Neutrophil (primary cell): ENCODE data around the gene EPHA10.

ENCODE experiments used
- H3K27ac ChIP-seq: fragments of 200-600 bp; sonication (generic); 2 replicates; pipeline ENCODE4 v1.5.1; 2016; ENCODE audit warnings: mild to moderate bottlenecking, moderate library complexity
- H3K27me3 ChIP-seq: fragments of 200-600 bp; sonication (generic); 2 replicates; pipeline ENCODE4 v1.6.0; 2016; ENCODE audit warnings: mild to moderate bottlenecking
- H3K36me3 ChIP-seq: fragments of 200-600 bp; sonication (generic); 2 replicates; pipeline ENCODE4 v1.5.1; 2017
- H3K4me1 ChIP-seq, 2 experiments: fragments of 200-600 bp in 1 of 2; sonication (generic) in 1 of 2; 1 replicate in 1 of 2; 2 replicates in 1 of 2; pipeline versions ENCODE4 v1.5.1 to v1.6.1; 2013 to 2016; ENCODE audit warnings: low read depth in 1 of 2, low read length in 1 of 2, mild to moderate bottlenecking in 1 of 2, moderate library complexity in 1 of 2; ENCODE audit not compliant: control insufficient read depth in 1 of 2, insufficient read depth in 1 of 2
- H3K4me3 ChIP-seq, 2 experiments: fragments of 200-600 bp in 1 of 2; sonication (generic) in 1 of 2; 1 replicate in 1 of 2; 2 replicates in 1 of 2; pipeline ENCODE4 v1.5.1; 2013 to 2016; ENCODE audit warnings: low read depth in 1 of 2, low read length in 1 of 2, mild to moderate bottlenecking in 1 of 2, moderate library complexity in 1 of 2
- H3K9me3 ChIP-seq: fragments of 200-600 bp; sonication (generic); 2 replicates; pipeline ENCODE4 v1.5.1; 2016
- CTCF ChIP-seq: fragments of 200-600 bp; sonication (generic); IDR thresholded peaks from 2 replicates; pipeline ENCODE4 v1.5.1; 2016; ENCODE audit warnings: antibody characterized with exemption

EPHA10 gene

GRCh38 chr1:37708471-37708870 is 56.4 kb downstream of the EPHA10 start:
- Histone ChIP-seq H3K27me3 (no peaks in the 10 kb centered on the region), H3K4me1 (no peaks in the 10 kb centered on the region), H3K27ac (no peak overlapping the region), H3K4me3 (no peak overlapping the region), H3K9me3 (no peaks in the 10 kb centered on the region), H3K36me3 (peaks cover 83% of the 10 kb centered on the region)
- TF ChIP-seq CTCF: no peak

- Histone ChIP-seq H3K27me3 (no peaks in the 10 kb centered on the region), H3K4me3 (no peak overlapping the region), H3K36me3 (peaks cover 94% of the 10 kb centered on the region), H3K9me3 (no peaks in the 10 kb centered on the region), H3K4me1 (no peaks in the 10 kb centered on the region), H3K27ac (no peak overlapping the region)
- TF ChIP-seq CTCF: no peak
Observed at GRCh38 chr1:37705399-37705798, 59.5 kb downstream of the EPHA10 start.

GRCh38 chr1:37704966-37705365 is 60.0 kb downstream of the EPHA10 start:
- no peaks in the 10 kb centered on the region for H3K9me3 ChIP-seq
- no peaks in the 10 kb centered on the region for H3K27me3 ChIP-seq
- TF ChIP-seq CTCF: no peak
- H3K4me1 ChIP-seq: no peaks in the 10 kb centered on the region
- H3K27ac ChIP-seq: no peak overlapping the region
- no peak overlapping the region for H3K4me3 ChIP-seq
- peaks cover 94% of the 10 kb centered on the region for H3K36me3 ChIP-seq

GRCh38 chr1:37703061-37703460 is 61.9 kb downstream of the EPHA10 start:
- Histone ChIP-seq H3K9me3 (no peaks in the 10 kb centered on the region), H3K27me3 (no peaks in the 10 kb centered on the region), H3K4me3 (no peak overlapping the region), H3K4me1 (no peaks in the 10 kb centered on the region), H3K27ac (no peak overlapping the region), H3K36me3 (peaks cover 92% of the 10 kb centered on the region)
- no peak for TF ChIP-seq CTCF

GRCh38 chr1:37701051-37701450 is 63.9 kb downstream of the EPHA10 start:
- Histone ChIP-seq H3K36me3 (peaks cover 91% of the 10 kb centered on the region), H3K27me3 (no peaks in the 10 kb centered on the region), H3K4me1 (no peaks in the 10 kb centered on the region), H3K27ac (no peak overlapping the region), H3K9me3 (no peaks in the 10 kb centered on the region), H3K4me3 (no peak overlapping the region)
- no peak for TF ChIP-seq CTCF

GRCh38 chr1:37699147-37699546 is 65.8 kb downstream of the EPHA10 start:
- Histone ChIP-seq H3K27me3 (no peaks in the 10 kb centered on the region), H3K4me3 (no peak overlapping the region), H3K36me3 (peaks cover 81% of the 10 kb centered on the region), H3K9me3 (no peaks in the 10 kb centered on the region), H3K27ac (no peak overlapping the region), H3K4me1 (no peaks in the 10 kb centered on the region)
- TF ChIP-seq CTCF: no peak
